Stimulated activated CD4-positive, alpha-beta T cell treated with anti-CD3 and anti-CD28 coated beads, Interleukin-12 subunit alpha, Interleukin-12 subunit beta, amount 100 ng/mL, for 24 hours (primary cell): ENCODE results near the gene CT45A8.
"Not testable (repeated sequence)": the region's sequence is repeated elsewhere in the genome, so short reads cannot be mapped to it uniquely, and the experiment has no call there.

Source experiments
- DNase-seq, 2 experiments: peaks; one replicate each; pipeline ENCODE4 v3.0.0-alpha.2; 2020; ENCODE audit warnings: low read depth in 2 of 2

The CT45A8 gene

GRCh38 chrX:135854438-135854837 is at the start of gene CT45A8:
CT45A8 (minus strand) TSS chrX:135854538; CDS start chrX:135850783, 3,755 bp downstream.
- not testable (repeated sequence) for DNase-seq

- no peak for DNase-seq
Observed at GRCh38 chrX:135893294-135893817, 39.0 kb upstream of the CT45A8 start, which contains the start of the genes CT45A10 and SAGE1. CT45A10 (minus strand) TSS chrX:135893444; CDS start chrX:135885344, 8,100 bp downstream. SAGE1 (plus strand) TSS chrX:135893716; CDS start chrX:135896243, 2,527 bp downstream.

DNA sequence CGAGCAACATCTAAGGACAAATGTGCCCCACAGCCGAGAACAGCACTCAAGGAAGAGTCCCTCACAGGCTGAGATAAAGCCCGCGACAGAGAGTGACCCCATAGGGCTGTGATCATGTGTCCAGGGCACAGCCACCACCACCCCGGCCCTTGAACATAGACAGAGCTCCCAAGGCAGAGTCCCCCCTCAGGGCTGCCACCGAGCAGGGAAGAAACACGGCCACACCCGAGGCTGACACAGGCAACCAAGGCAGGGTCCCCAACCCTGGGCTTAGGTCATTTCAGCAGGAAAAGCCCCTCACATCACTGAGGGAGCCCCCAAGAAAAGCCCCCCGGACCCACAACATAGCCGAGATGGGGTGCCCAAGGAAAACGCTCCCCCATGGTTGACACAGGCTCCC is 38.4 kb upstream of the CT45A8 start:
- no peak for DNase-seq

- DNase-seq, result no peak
Observed at GRCh38 chrX:135890087-135890585, 35.8 kb upstream of the CT45A8 start.

GRCh38 chrX:135888976-135889375 is 34.6 kb upstream of the CT45A8 start:
- DNase-seq, result peak in 1 of 2 experiments; percentile 17

DNA sequence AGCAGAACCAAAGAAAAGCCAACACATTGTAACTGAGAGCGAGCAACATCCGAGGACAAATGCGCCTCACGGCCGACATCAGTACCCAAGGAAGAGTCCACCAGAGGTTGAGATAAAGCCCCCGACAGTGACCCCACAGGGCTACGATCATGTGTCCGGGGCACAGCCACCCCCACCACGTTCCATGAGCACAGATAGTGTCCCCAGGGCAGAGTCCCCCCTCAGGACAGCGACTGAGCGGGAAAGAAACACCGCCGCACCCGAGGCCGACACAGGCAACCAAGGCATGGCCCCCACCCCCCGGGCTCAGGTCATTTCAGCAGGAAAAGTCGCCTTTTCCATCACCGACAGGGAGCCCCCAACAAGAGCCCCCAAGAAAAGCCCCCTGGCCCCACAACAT is 33.9 kb upstream of the CT45A8 start:
- not testable (repeated sequence) for DNase-seq

DNA sequence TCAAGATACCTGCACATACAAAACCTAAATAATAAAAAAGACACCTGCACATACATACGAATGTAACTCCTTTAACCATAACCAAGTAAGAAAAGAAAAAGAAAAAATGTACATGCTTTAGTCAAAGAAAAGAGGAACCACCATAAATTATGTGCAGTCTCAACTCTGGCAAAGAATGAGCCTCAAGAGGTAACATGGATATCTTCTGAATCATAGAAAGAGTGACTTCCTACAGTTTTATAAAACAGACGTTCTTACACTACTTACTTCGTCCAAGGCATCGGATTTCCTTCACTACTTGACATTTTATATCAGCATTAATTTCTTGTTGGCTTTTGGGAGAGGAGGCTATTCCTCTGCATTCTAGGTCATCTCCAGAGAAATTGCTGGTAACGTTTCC is 28.4 kb upstream of the CT45A8 start:
- DNase-seq, result not testable (repeated sequence)

GRCh38 chrX:135871712-135872111 is 17.4 kb upstream of the CT45A8 start, which contains the start of gene CT45A9:
CT45A9 (minus strand) TSS chrX:135871812; CDS start chrX:135868061, 3,751 bp downstream.
- DNase-seq, result not testable (repeated sequence)

DNA sequence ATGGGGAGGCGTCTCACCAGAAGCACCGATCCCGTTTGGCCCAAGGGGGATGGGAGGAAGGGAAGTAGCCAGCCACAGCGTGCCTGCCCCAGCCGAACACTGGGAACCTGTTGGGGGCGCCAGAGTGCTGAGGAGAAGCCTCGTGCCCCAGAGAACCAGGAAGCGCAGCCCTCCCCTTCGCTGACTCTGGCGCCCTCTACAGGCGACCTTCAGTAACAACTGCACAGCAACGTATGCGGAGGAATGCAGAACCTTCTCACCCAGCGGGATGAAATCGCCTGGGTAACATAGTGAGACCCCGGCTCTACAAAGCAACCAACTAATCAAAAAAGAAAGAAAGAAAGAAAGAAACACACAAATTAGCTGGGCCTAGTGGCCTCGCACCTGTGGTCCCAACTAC is 17.2 kb downstream of the CT45A8 start, which contains the start of gene CT45A7:
Gene CT45A7, minus strand, starts transcription at position 101 of the 400 bp plus-strand sequence. CDS start 3,747 bp downstream, outside the sequence.
- not testable (repeated sequence) for DNase-seq

- DNase-seq, result not testable (repeated sequence)
Observed at GRCh38 chrX:135819912-135820311, 34.4 kb downstream of the CT45A8 start, which contains the start of gene CT45A2. CT45A2 (minus strand) TSS chrX:135820012; CDS start chrX:135816265, 3,747 bp downstream.

GRCh38 chrX:135802687-135803086 is 51.7 kb downstream of the CT45A8 start, which contains the start of gene CT45A6:
CT45A6 (minus strand) TSS chrX:135802787; CDS start chrX:135798993, 3,794 bp downstream.
- not testable (repeated sequence) for DNase-seq
